AG09319 (cell line): ENCODE measurements around the gene MIAT.

Experiments
- DNase-seq: peaks from one replicate; pipeline ENCODE4 v3.0.0-alpha.2; 2010; ENCODE audit warnings: low read depth; ENCODE audit errors: extremely low read depth
- TF ChIP-seq, protein P1 (sequence below): IDR thresholded peaks from 2 replicates; pipeline ENCODE4 v1.5.1; 2011; ENCODE audit warnings: low read depth, mild to moderate bottlenecking, inconsistent platforms, low read length, moderate library complexity

MIAT gene

DNA sequence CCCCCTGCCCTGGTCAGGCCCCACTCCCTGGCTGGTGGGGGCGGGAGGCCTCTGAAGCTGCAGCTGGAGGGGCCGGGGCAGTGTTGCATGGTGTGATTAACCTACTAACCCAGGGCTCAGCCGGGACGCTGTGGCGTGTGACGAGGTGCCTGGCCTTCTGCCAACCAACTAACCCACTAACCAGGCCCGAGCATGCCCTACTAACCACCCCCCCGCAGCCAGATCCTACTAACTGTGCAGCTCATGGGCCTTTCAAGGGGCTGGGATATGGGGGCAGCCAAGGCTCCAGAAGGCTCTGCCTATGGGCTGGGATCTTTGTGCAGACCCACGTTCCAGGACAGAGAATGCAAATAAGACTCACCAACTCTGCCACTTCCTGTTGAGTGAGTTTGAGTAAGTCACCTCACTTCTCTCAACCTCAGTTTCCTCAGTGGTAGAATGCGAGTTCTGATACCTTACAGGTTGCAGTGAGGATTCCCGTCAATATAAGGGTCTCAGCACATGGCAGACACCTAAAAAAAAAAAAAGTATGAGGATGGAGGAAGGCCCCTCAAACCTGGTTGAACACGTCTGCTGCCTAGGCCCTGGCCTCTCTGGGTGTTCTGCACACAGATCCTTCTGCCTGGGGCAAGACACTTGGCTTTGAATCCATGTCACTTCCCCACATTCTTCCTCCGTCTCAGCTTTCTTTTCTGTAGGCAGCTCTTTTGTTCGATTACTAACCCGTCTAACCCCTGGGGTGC, 14.1 kb downstream of the MIAT start:
- DNase-seq = no peak
- TF ChIP-seq, protein P1, sequence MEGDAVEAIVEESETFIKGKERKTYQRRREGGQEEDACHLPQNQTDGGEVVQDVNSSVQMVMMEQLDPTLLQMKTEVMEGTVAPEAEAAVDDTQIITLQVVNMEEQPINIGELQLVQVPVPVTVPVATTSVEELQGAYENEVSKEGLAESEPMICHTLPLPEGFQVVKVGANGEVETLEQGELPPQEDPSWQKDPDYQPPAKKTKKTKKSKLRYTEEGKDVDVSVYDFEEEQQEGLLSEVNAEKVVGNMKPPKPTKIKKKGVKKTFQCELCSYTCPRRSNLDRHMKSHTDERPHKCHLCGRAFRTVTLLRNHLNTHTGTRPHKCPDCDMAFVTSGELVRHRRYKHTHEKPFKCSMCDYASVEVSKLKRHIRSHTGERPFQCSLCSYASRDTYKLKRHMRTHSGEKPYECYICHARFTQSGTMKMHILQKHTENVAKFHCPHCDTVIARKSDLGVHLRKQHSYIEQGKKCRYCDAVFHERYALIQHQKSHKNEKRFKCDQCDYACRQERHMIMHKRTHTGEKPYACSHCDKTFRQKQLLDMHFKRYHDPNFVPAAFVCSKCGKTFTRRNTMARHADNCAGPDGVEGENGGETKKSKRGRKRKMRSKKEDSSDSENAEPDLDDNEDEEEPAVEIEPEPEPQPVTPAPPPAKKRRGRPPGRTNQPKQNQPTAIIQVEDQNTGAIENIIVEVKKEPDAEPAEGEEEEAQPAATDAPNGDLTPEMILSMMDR = no peak

DNA sequence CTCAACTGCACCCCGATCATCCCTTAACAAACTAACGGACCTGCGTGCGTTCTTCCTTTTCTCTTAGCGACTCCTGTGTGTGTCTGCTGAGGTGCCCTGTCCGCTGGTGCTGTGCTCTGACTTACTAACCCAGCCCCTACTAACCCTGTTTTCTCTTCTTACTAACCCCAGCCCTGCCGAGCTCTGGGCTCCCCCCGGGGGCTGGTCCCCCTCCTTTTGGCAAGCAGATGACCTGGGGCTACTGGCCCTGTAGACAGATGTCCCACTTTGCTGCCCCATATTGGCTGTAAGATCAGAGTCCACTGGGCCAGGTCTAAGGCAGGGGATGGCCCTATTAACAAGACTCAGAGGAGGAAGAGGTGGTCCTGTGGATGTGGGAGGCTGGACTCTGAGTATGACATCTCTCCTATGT, 14.7 kb downstream of the MIAT start:
- TF ChIP-seq, protein P1 = no peak
- no peak for DNase-seq

DNA sequence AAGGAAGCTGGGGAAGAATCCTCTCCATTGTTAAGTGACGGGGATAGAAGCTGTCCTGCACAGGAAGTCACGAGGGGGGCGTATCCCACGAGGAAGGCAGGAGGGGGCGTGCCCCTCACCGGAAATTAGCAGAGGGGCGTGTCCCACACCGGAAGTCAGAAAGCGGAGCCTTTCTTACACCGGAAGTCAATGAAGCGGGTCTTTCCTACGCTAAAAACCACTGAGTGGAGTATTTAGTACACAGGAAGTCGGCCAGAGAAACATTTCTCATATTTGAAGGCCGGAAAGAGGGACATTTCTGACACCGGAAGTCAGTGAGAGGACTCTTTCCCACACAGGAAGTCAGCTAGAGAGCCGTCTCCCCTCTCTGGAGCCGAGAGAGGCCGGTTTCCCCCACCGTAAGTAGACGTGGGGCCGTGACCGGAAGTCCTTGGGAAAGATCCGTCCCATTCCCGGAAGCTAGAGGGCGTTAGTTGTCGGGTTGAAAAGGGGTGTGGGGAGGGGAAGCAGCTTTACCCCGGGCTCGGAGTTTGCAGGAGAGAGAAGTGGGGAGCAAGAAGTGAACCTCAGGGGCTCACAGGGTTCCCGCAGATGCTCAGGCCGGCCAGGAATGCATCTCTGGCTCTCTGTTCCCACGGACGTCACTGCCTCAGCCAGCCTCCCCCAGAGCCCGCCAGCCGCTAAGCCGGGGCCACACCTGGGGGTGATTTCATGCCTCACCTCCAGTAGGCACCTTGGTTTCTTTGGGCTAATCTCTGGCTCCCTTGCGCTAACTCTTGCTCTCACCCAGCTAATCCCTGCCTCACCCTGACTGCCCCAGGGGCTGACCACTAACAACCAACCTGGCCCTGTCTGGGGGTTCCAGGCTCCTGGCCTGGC, 15.4 kb downstream of the MIAT start:
- peak; percentile 91 for DNase-seq

DNA sequence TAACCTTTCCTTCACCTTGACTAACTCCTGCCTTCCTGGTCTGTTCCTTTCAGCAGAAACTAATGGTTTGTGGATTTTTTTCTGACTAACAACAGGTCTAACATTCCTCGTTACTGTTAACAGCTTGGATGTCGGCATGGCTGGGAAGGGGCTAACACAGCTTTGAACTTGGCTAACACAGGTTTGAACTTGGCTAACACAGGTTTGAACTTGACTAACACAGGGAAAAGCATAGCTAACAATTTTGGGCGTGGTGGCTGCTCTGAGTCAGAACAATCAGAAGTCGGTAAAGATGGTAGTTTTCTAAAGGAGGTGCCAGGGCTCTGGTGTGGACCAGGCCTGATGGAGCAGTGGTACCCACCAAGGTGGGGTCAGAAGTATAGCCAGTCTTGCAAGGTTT, 16.1 kb downstream of the MIAT start:
- DNase-seq = no peak
- TF ChIP-seq, protein P1 = no peak

More for the DNA sequence above, 15.4 kb downstream of the MIAT start:
- TF ChIP-seq, protein P1 = peak; percentile 68

DNA sequence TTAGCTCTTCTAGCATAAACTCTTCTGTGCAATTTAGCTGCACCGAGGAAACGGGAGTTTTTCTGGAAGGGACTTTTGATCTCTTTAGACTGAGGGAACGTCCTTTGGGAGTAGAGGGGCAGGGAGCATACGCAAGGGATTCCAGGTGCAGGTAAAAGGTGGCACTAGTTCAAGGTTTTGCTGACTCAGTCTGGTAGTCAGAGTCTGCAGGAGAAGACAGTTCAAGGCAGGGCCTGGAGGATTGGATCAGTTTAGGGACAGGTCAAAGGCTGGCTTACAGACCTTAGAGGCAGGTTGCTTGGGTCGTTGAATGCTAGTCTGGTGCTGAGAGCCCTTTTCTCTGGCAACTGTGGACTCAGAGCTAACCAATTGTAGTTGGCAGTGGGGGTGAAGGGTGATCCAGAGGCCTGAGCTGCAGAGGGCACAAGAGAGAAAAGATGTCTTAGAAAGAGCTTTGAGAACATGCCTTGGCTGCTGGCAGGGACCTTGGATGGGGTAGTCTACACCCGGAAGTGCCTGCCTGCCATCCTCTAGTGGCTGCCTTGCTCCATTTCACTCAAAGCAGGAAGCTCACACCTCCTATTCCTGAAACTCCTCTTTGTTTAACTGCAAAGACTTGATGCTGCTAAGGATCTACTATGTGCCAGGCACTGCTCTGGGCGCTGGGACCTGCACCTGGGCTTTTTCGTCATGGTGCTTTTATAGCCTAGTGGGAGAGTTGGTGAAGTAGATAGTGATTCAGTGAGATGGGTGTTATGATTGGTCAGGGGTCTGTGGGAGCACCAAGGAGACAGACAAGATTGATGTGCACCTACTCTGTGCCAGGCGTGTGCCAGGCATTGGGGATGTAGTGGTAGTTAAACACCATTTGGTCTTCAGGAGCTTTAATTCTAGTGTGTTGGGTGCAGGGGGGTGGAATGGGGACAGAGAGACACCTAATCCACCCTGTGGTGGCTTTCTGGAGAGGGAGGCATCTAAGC, 17.1 kb downstream of the MIAT start:
- DNase-seq = no peak
- TF ChIP-seq, protein P1 = no peak

DNA sequence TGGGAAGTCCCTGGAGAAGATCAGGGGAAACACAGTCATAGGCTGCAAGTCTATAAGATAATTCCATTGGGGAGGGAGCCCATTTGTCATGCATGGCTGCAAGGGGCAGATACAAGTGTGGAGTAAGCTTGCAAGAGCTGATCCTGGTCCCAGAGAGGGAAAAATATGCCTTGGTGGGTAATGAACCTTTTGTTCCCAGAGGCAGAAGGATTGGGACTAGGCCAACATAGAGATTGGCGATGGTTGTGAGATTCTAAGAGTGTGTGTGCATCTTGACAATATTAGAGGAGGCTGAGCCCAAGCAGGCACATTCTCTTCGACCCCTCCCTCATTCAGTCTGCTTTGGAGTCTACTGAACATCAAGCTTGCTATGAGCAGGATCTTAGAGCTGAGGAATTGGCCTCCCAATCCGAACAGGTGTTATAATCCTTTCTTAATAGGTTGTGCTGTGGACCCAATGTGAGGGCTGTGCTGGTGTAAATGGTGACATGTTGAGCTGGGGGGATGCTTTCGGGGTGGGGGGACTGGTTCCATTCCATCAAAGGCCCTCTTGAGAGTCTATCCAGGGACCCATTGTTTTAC, 18.4 kb downstream of the MIAT start:
- TF ChIP-seq, protein P1 = no peak
- DNase-seq = no peak
